GM15510 (cell line): ENCODE data around the gene CASP10.

ENCODE experiments used
- POLR2A ChIP-seq: IDR thresholded peaks from 3 replicates; pipeline ENCODE4 v1.6.1; 2011; ENCODE audit warnings: borderline replicate concordance; ENCODE audit not compliant: insufficient read length; ENCODE audit errors: extremely low read depth

CASP10 gene

DNA sequence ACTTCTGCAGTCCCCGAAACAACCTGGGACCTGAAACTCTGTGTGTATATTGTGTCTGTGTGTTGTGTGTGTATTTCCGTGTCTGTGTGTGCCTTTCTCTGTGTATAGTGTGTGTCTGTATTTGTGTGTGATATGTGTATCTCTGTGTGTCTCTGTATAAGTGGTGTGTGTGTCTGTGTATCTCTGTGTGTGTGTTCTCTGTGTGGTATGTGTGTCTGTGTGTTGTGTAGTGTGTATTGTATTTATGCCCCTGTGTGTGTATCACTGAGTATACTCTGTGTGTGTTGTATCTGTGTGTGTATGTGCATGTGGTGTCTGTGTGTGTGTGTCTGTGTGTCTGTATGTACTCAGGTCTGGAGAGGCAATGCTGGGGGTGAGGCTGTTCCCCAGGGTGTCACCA, 89.0 kb downstream of the CASP10 start:
- TF ChIP-seq POLR2A = no peak

DNA sequence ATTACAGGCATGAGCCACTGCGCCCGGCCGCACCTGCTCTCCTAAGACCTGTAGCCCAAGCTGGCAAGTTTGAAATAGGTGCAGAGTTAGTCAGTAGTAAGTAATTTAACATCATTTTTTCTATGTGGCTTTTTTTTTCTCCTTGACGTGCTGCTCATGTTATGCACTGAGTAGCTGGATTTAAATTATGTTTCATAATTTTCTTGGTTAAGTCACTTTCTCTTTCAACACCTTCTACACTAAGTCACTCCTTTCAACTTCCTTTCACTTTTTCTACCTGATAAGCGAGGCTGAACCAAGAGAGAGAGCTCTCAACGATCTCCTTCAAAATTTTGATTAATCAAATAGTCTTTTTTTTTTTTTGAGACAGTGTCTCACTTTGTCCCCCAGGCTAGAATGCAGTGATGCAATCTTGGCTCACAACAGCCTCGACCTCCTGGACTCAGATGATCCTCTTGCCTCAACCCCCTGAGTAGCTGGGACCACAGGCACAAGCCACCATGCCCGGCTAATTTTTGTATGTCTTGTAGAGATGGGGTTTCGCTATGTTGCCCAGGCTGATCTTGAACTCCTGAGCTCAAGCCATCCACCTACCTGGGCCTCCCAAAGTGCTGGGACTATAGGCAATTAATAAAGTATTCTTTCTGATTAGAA, 90.5 kb downstream of the CASP10 start:
- no peak for TF ChIP-seq POLR2A

DNA sequence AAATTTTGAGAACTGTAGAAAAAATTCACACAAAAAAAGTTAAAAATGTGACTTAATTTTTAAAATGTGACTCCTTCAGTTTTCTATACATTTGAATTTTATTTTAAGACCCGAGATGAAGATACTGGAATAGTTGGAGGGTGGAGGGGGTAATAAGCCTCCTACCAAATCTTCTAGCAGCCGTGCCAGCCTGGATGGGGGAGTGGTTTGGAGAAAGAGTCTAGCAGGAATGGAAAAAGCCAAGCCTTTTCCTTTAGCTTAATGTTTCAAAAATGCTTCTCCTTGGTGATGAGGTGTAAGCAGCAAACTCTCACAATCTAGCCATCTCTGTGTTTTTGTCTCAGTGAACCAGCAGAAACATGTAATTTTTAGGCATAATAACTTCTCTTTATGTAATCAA, 92.1 kb downstream of the CASP10 start:
- TF ChIP-seq POLR2A = no peak

DNA sequence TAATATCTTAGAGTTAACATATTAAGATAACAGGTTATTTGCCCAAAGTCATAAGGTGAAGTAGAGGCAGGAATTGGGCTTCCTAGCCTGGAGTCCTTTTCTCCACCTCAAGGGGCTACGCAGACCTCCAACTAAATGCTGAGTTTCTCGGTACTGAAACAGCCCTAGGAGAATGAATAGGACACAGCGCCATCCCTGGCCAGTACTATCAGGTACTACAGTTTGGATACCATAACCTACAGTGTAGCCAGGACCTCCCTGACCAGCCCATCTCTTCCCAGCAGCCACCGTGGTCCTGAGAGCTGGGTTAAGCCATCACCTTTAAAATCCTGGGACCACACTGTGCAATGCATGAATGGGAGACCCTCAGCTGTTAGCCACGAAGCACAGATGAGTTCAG, 93.0 kb downstream of the CASP10 start:
- TF ChIP-seq POLR2A = no peak

DNA sequence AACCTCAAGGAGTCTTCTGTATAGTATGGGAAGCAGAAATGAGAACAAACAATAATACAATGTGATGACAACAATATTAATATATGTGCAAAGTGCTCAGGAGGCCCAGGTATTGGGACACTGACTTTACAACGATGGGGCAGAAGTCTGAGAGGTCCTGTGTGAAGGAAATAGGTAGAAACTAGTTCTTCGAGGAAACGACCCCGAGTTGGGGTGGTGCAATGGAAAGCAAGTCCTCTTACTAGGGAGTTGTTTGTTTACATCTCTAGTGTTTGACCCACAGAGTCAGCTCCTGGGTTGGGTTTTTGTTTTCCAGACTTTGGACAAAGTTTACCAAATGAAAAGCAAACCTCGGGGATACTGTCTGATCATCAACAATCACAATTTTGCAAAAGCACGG, 93.6 kb downstream of the CASP10 start:
- no peak for TF ChIP-seq POLR2A
